GM12873 (cell line): ENCODE results near the gene UROC1.

Source experiments
- CTCF ChIP-seq: IDR thresholded peaks from 2 replicates; pipeline ENCODE4 v1.5.1; 2012; ENCODE audit warnings: low read depth, mild to moderate bottlenecking, moderate library complexity, low read length, control low read depth; ENCODE audit not compliant: insufficient read depth; ENCODE audit errors: missing control alignments

Gene UROC1

GRCh38 chr3:126463521-126463920 is 54.1 kb downstream of the UROC1 start:
- no peak for TF ChIP-seq CTCF

DNA sequence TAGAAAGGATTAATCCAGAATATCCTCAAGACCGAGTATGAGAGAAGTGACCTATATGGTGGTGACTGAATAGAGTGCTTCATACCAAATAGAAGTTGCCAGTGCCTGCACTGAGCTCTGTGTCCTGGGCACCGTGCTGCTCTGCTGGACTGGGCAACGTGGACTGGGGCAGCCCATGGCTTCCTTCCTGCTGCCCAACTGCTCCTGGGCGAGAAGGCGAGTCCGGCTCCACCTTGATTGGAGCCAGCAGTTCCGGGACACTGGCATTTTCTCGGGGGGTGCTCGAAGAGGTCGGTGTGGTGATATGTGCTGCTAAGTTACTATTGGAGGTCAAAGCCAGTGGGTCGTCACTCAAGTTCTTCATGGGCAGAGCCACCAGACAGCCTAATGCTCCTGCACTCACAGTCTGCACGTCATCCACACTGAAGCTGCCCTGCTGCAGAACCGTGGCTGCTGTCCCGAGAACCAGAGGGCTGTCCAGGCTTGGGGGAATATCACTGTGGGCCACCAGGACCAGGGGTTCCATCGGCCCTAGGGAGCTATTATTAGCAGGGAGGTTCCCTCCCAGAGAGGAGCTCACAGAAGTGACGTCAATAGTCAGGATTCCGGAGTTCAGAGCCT is 56.0 kb downstream of the UROC1 start:
- no peak for TF ChIP-seq CTCF

DNA sequence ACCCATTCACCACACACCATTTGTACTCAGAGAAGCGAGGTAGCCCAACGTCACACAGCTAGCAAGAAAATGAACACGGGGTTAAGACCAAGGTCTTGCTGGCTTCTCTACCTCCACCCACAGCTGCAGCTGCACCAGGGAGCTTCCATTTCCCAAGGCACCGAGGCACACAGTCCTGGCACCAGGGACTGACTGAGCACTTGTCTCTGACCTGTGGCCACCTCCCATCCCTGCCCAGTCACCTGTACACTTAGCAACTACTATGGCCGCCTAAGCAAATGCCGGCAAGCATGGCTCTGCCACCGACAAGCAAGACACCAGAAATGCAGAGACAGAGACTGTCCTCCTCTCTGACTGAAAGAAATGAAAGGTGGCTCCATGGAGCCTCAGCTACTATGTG is 57.2 kb downstream of the UROC1 start:
- no peak for TF ChIP-seq CTCF

- TF ChIP-seq CTCF = no peak
Observed at GRCh38 chr3:126459763-126460127, 57.8 kb downstream of the UROC1 start.

GRCh38 chr3:126459111-126459762 is 58.3 kb downstream of the UROC1 start:
- TF ChIP-seq CTCF = no peak

GRCh38 chr3:126456766-126457388 is 60.7 kb downstream of the UROC1 start:
- no peak for TF ChIP-seq CTCF

DNA sequence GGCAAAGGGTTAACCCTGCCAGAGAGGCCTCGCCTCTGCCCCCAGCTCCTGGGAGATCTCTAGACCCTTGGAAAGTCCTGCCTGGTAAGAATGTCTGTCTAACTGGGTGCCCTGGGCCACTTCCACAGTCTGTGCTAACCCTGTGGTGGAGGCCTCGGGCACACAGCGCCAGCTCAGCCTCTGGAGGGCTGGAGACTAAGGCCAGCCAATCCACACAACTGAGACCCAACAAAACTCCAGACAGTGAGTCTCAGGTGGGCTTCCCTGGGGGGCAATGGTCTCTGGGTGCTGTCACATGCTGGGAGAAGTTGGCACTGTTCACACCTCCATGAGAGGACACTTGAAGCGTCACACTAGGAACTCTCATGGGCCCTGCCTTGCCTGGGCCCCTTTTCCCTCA is 61.4 kb downstream of the UROC1 start:
- no peak for TF ChIP-seq CTCF
